ENCODE data around the gene CD3D. TPM values are rescaled to one million over a fixed set of nuclear protein-coding genes. Genes with fewer than 3 reads are reported as not detected.

Gene CD3D
- total RNA-seq (10 to 100 TPM in 1 of 9 donors, 1 to 10 TPM in 3, not detected in 5; 1.5 to 11.2 (median 3.6) TPM), polyA plus RNA-seq (under 1 TPM; 0.38 to 0.55 TPM)
- long read RNA-seq, donor 1 = 0 reads
- long read RNA-seq, donor 2 = 0 reads
- long read RNA-seq, donor 3, partial matches to known transcripts = 0 of 1 reads
- long read RNA-seq, donor 3, other reads (novel, unspliced or antisense) = 0 of 1 reads

GRCh38 chr11:118342503-118343161 is at the start of gene CD3D:
Gene CD3D (minus strand): TSS chr11:118342705. CDS start chr11:118342607, 98 bp downstream.
- intact Hi-C loops (cut with DNase I) = no loop called here
- H3K36me3 ChIP-seq = no peaks in the 10 kb centered on the region
- DNase-seq = no peak
- peaks cover 0 to 6% (median 0%) of the 10 kb centered on the region in 12 donors for H3K4me1 ChIP-seq
- peaks cover 0 to 7% (median 0%) of the 10 kb centered on the region in 9 donors for H3K27me3 ChIP-seq
- 65 to 71% (median 69%) methylated on average over 12 to 13 of the region's 13 CpGs for WGBS, 4 donors
- peak within 1 kb of the TSS in 2 of 12 donors; percentile 23 to 56 for H3K4me3 ChIP-seq
- no peak for ATAC-seq
- H3K27ac ChIP-seq = peak within 1 kb of the TSS in 1 of 12 donors; percentile 75
- H3K9me3 ChIP-seq = no peaks in the 10 kb centered on the region
- TF ChIP-seq CTCF (IDR thresholded peaks at IDR 0.05) (no peak), POLR2A (IDR thresholded peaks at IDR 0.05) (no peak)

- 97 to 99% (median 98%) methylated on average over 3 of the region's 3 CpGs for WGBS, 4 donors
- ATAC-seq (no peak), DNase-seq (no peak)
- intact Hi-C loops (cut with DNase I) = loop anchor here in 3 of 10 donors (5.0 to 10.0 kb wide), 3 partner anchors 109 to 114 kb away; no protein-coding TSS in a partner anchor
- Histone ChIP-seq H3K9me3 (no peaks in the 10 kb centered on the region), H3K27ac (no peak overlapping the region), H3K4me1 (peaks cover 0 to 2% (median 0%) of the 10 kb centered on the region in 12 donors), H3K4me3 (no peak overlapping the region), H3K27me3 (no peaks in the 10 kb centered on the region), H3K36me3 (peaks cover 3 to 99% (median 98%) of the 10 kb centered on the region in 9 donors)
- no peak for TF ChIP-seq CTCF (IDR thresholded peaks at IDR 0.05)
- no peak for TF ChIP-seq POLR2A (IDR thresholded peaks at IDR 0.05)
Observed at GRCh38 chr11:118383657-118384056, 41.2 kb upstream of the CD3D start.

GRCh38 chr11:118382954-118383353 is 40.4 kb upstream of the CD3D start:
- Histone ChIP-seq H3K27me3 (no peaks in the 10 kb centered on the region), H3K4me1 (peaks cover 0 to 2% (median 0%) of the 10 kb centered on the region in 12 donors), H3K9me3 (no peaks in the 10 kb centered on the region), H3K36me3 (peaks cover 3 to 100% (median 98%) of the 10 kb centered on the region in 9 donors), H3K27ac (no peak overlapping the region), H3K4me3 (no peak overlapping the region)
- intact Hi-C loops (cut with DNase I) = loop anchor here in 3 of 10 donors (5.0 to 10.0 kb wide), 3 partner anchors 109 to 114 kb away; no protein-coding TSS in a partner anchor
- DNase-seq (no peak), ATAC-seq (no peak)
- WGBS, 4 donors = 92 to 97% (median 93%) methylated on average over 3 of the region's 3 CpGs
- no peak for TF ChIP-seq CTCF (IDR thresholded peaks at IDR 0.05)
- no peak for TF ChIP-seq POLR2A (IDR thresholded peaks at IDR 0.05)

GRCh38 chr11:118380571-118380970 is 38.1 kb upstream of the CD3D start:
- Histone ChIP-seq H3K27me3 (no peaks in the 10 kb centered on the region), H3K4me3 (no peak overlapping the region), H3K9me3 (no peaks in the 10 kb centered on the region), H3K36me3 (peaks cover 3 to 99% (median 98%) of the 10 kb centered on the region in 9 donors), H3K27ac (peak overlapping the region in 3 of 12 donors; percentile 3 to 10 (median 5)), H3K4me1 (peaks cover 0 to 2% (median 0%) of the 10 kb centered on the region in 12 donors)
- TF ChIP-seq POLR2A (IDR thresholded peaks at IDR 0.05) = no peak
- TF ChIP-seq CTCF (IDR thresholded peaks at IDR 0.05) = no peak
- DNase-seq (no peak), ATAC-seq (peak in 2 of 4 donors; percentile 36 to 52)
- intact Hi-C loops (cut with DNase I) = loop anchor here in 3 of 10 donors (5.0 to 10.0 kb wide), 3 partner anchors 112 to 117 kb away; no protein-coding TSS in a partner anchor

Data from heart left ventricle (tissue), 16 donors.